ENCODE measurements around the gene CRTC3. TPM values are rescaled to one million over a fixed set of nuclear protein-coding genes. Genes with fewer than 3 reads are reported as not detected.
"Not testable (repeated sequence)": the region's sequence is repeated elsewhere in the genome, so short reads cannot be mapped to it uniquely, and the experiment has no call there.

CRTC3 gene
- total RNA-seq, 1 experiment from 2014 or later: 3.9 TPM

GRCh38 chr15:90633360-90633759 is 103.6 kb downstream of the CRTC3 start:
- H3K27me3 Mint-ChIP-seq (ENCODE audit: low read depth): no peaks in the 10 kb centered on the region; the same call in 1 of the 2 replicates
- no peak overlapping the region for H3K4me2 ChIP-seq (ENCODE audit: insufficient read depth, insufficient read length, low read length)
- no peak overlapping the region for H2BK15ac ChIP-seq (ENCODE audit: low read depth, low read length)
- H3K9me3 Mint-ChIP-seq: peaks cover 0 to 2% of the 10 kb centered on the region in 2 experiments; a peak in 3 of 5 replicates
- H3K4ac ChIP-seq (ENCODE audit: low read depth, low read length): no peak overlapping the region
- H2AK5ac ChIP-seq (ENCODE audit: insufficient read length, low read length): no peak overlapping the region
- H3T11ph ChIP-seq (ENCODE audit: low read length): no peak overlapping the region
- H3K9me3 ChIP-seq (ENCODE audit: control insufficient read depth, low read depth, low read length): no peaks in the 10 kb centered on the region
- no peak overlapping the region for H3K18ac ChIP-seq (ENCODE audit: insufficient read length, low read depth, low read length)
- H4K8ac ChIP-seq (replicated peaks; ENCODE audit: insufficient read length, low read depth, low read length): no peak overlapping the region
- no peak for DNase-seq
- no peak overlapping the region for H2AFZ ChIP-seq (ENCODE audit: low read length)
- H2BK120ac ChIP-seq (ENCODE audit: low read depth, low read length, poor library complexity, severe bottlenecking): no peak overlapping the region
- no peaks in the 10 kb centered on the region for H3K4me1 ChIP-seq (ENCODE audit: insufficient read depth, low read length)
- H4K5ac ChIP-seq (ENCODE audit: insufficient read length, low read depth, low read length): no peak overlapping the region
- no peak overlapping the region for H3K56ac ChIP-seq (ENCODE audit: insufficient read length, low read depth, low read length)
- H4K91ac ChIP-seq (ENCODE audit: insufficient read length, low read depth, low read length): no peak overlapping the region
- H3K27ac Mint-ChIP-seq: 0 out of 7 replicates have a peak overlapping the region, but pooled peaks of 1 of the 3 experiments have one; percentile 2
- H3K4me1 Mint-ChIP-seq: peaks cover 6 to 7% of the 10 kb centered on the region in 2 experiments
- no peak overlapping the region for H3K4me3 Mint-ChIP-seq
- H3K14ac ChIP-seq (ENCODE audit: insufficient read depth, low read length): no peak overlapping the region
- H3K23me2 ChIP-seq (ENCODE audit: insufficient read length, low read depth, low read length, poor library complexity, severe bottlenecking): no peaks in the 10 kb centered on the region
- no CpG with 5 or more reads among the region's 3 CpGs for WGBS (ENCODE audit: extremely low coverage, insufficient read length, low lambda C conversion rate)
- H3K27me3 ChIP-seq (ENCODE audit: insufficient read depth, low read length): no peaks in the 10 kb centered on the region
- no peak overlapping the region for H3K27ac ChIP-seq (ENCODE audit: insufficient read length, low read depth, low read length)
- no peaks in the 10 kb centered on the region for H3K79me2 ChIP-seq (ENCODE audit: insufficient read depth, low read length)
- TF ChIP-seq CTCF (conservative IDR thresholded peaks at IDR 0.05): no peak
- no peaks in the 10 kb centered on the region for H3K79me1 ChIP-seq (ENCODE audit: insufficient read depth, low read depth, low read length, poor library complexity, severe bottlenecking)
- no peaks in the 10 kb centered on the region for H4K20me1 ChIP-seq (ENCODE audit: control insufficient read depth, insufficient read depth, insufficient read length)
- H3K23ac ChIP-seq (ENCODE audit: insufficient read length, low read depth, low read length): no peak overlapping the region
- no peak overlapping the region for H2BK20ac ChIP-seq (ENCODE audit: low read depth, low read length, poor library complexity, severe bottlenecking)
- H2BK5ac ChIP-seq (ENCODE audit: insufficient read length, low read length): no peak overlapping the region
- peaks cover 5 to 15% (median 14%) of the 10 kb centered on the region in 3 experiments for H3K36me3 Mint-ChIP-seq (ENCODE audit: insufficient read depth in 1 of 3, low read depth in 3 of 3)
- no peak overlapping the region for H3K9ac ChIP-seq (ENCODE audit: extremely low read depth, insufficient read length, low read length)
- no peak overlapping the region for H2BK12ac ChIP-seq (ENCODE audit: insufficient read length, low read depth, low read length)

GRCh38 chr15:90636993-90637392 is 107.3 kb downstream of the CRTC3 start:
- H3K4me1 Mint-ChIP-seq: peaks cover 12 to 15% of the 10 kb centered on the region in 2 experiments
- not testable (repeated sequence) for H3K4me2 ChIP-seq (ENCODE audit: insufficient read depth, insufficient read length, low read length); H3K27me3 ChIP-seq (ENCODE audit: insufficient read depth, low read length); H4K91ac ChIP-seq (ENCODE audit: insufficient read length, low read depth, low read length); H2AK5ac ChIP-seq (ENCODE audit: insufficient read length, low read length); H3K79me1 ChIP-seq (ENCODE audit: insufficient read depth, low read depth, low read length, poor library complexity, severe bottlenecking); H3K27ac Mint-ChIP-seq; H2AFZ ChIP-seq (ENCODE audit: low read length); H2BK5ac ChIP-seq (ENCODE audit: insufficient read length, low read length); H4K20me1 ChIP-seq (ENCODE audit: control insufficient read depth, insufficient read depth, insufficient read length); H2BK120ac ChIP-seq (ENCODE audit: low read depth, low read length, poor library complexity, severe bottlenecking); H4K5ac ChIP-seq (ENCODE audit: insufficient read length, low read depth, low read length); H3K27ac ChIP-seq (ENCODE audit: insufficient read length, low read depth, low read length); H3K4ac ChIP-seq (ENCODE audit: low read depth, low read length); H3K79me2 ChIP-seq (ENCODE audit: insufficient read depth, low read length); H3K9me3 ChIP-seq (ENCODE audit: control insufficient read depth, low read depth, low read length); H3K36me3 Mint-ChIP-seq (ENCODE audit: insufficient read depth in 1 of 3, low read depth in 3 of 3); H3K4me3 Mint-ChIP-seq; H3T11ph ChIP-seq (ENCODE audit: low read length); H3K23me2 ChIP-seq (ENCODE audit: insufficient read length, low read depth, low read length, poor library complexity, severe bottlenecking); H3K27me3 Mint-ChIP-seq (ENCODE audit: low read depth); DNase-seq; H2BK12ac ChIP-seq (ENCODE audit: insufficient read length, low read depth, low read length); H3K9ac ChIP-seq (ENCODE audit: extremely low read depth, insufficient read length, low read length); H2BK20ac ChIP-seq (ENCODE audit: low read depth, low read length, poor library complexity, severe bottlenecking); H3K14ac ChIP-seq (ENCODE audit: insufficient read depth, low read length); H3K23ac ChIP-seq (ENCODE audit: insufficient read length, low read depth, low read length); H2BK15ac ChIP-seq (ENCODE audit: low read depth, low read length); H4K8ac ChIP-seq (replicated peaks; ENCODE audit: insufficient read length, low read depth, low read length); H3K9me3 Mint-ChIP-seq; H3K4me1 ChIP-seq (ENCODE audit: insufficient read depth, low read length); H3K18ac ChIP-seq (ENCODE audit: insufficient read length, low read depth, low read length); H3K56ac ChIP-seq (ENCODE audit: insufficient read length, low read depth, low read length)
- WGBS (ENCODE audit: extremely low coverage, insufficient read length, low lambda C conversion rate): no CpG with 5 or more reads among the region's 3 CpGs
